Activated T-cell treated with anti-CD3 and anti-CD28 coated beads for 24 hours (primary cell): Measurements from ENCODE around the gene L3MBTL4.

Source experiments
- DNase-seq: peaks from one replicate; pipeline ENCODE4 v3.0.0-alpha.2; 2020; ENCODE audit warnings: low read depth

Gene L3MBTL4

DNA sequence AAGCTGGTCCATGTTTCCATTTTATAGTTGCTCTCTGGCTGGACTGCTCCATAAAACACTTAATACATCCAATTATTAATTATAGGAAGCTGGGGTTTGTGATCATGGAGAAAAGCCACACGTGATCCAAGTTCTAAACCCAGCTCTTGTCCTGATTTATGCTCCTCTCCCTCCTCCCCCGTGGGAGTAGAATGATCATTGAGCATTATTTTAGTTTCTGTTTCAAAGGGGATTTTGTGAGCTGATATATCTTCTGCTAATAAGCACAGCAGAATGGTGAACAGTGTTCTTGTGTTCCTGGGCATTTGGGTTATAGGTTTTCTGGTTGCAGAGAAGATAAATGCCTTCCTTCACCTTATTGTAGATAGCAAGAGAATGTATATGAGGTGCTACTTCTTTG lies 383.7 kb downstream of the L3MBTL4 start:
- DNase-seq, result no peak

DNA sequence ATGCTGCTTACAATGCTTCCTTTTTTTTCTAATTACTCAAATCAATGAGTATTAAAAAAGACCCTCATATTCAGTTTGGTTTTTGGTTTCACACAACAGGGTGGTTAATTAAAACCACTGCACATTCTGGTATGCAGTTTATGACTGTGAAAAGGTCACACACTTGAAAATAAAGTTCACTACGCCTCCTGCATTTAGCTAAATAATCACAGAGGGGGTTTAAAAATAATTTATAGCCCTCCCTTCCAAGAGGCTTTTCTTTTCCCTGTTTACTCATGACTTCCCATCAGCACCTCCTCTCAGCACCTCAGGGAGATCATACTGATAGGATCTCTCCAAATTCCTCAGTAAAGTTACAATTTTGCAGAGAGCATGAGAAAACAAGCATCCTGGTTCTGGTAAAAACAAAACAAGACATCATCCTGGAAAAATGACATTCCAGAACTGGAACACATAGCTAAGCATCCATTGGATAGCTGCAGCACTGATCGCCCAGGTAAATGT lies 389.9 kb downstream of the L3MBTL4 start:
- DNase-seq, result no peak

DNA sequence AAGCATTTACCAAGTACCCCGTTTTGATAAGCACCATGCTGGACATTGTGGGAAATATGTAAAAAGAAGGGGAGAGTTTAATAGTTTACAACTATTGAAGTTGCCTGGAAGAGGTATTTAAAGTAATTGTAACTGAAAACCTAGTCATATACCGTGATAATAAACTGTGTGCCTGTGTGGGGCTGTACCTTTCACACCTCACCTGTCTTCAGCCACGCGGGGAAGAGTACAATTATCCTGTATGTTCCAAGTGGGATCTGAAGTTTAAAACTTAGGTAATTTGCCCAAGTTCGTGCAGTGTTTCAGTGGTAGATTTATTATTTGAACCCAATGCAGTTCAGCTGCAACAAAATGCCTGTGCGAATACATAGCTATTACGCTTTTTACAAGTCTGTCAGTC lies 391.2 kb downstream of the L3MBTL4 start:
- DNase-seq, result no peak

DNA sequence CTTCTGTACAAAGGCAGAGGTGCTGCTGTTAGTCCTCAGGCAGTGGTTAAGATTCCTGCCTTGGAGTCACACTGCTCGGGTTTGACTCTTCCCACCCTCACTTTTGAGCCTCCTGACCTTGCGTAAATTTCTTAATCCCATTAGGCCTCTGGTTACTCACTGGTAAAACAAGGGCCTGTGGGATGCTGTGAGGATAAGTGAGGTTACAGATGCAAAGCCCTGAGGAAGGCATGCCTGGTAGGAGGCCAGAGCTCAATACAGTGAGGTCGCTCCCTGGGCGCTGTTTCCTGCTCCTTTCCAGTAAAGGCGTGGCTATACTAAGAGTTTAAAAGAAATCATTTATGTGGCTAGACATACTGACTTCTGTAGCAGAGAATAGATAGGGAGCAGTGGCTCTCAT lies 391.9 kb downstream of the L3MBTL4 start:
- no peak for DNase-seq

- DNase-seq, result no peak
Observed at GRCh38 chr18:6022074-6022444, 392.7 kb downstream of the L3MBTL4 start.

- DNase-seq, result no peak
Observed at GRCh38 chr18:6021306-6022073, 393.2 kb downstream of the L3MBTL4 start.

DNA sequence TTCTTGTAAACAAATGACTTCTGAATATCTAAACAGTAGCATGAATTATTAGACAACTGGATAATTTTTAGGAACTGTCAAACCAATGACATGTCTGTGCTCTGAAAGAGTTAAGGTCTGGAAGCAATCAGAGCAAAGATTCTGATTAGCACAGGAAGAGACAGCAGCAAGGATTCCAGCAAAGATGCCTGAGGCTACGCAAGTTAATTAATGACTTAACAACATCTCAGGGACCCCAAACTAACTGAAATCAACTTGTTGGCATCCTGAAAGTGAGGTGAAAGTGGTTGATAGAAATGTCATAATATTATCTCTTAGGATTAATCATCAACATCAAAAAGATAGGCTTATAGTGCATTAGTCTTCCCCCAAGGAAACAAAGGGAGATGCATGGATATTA lies 396.0 kb downstream of the L3MBTL4 start:
- DNase-seq, result no peak

DNA sequence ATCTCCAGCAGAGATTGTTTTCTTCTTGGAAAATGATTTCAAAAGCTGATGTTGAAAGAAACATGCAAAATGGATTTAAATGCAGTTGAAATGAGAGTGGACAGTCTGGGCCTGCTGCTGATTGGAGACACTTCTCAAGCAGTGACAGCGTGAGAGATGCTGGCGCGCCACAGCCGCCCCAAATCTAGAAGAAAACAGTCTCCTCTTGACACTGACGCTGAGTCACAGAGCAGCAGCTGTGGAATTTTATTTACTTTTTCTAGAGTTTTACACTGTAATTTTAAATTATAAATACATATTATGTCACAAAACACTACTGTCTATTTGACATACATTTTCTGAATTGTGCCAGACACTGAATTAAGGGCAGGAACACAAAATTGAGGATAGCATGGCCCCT lies 397.5 kb downstream of the L3MBTL4 start:
- DNase-seq, result no peak

GRCh38 chr18:6015364-6015763 lies 399.3 kb downstream of the L3MBTL4 start:
- DNase-seq, result no peak

DNA sequence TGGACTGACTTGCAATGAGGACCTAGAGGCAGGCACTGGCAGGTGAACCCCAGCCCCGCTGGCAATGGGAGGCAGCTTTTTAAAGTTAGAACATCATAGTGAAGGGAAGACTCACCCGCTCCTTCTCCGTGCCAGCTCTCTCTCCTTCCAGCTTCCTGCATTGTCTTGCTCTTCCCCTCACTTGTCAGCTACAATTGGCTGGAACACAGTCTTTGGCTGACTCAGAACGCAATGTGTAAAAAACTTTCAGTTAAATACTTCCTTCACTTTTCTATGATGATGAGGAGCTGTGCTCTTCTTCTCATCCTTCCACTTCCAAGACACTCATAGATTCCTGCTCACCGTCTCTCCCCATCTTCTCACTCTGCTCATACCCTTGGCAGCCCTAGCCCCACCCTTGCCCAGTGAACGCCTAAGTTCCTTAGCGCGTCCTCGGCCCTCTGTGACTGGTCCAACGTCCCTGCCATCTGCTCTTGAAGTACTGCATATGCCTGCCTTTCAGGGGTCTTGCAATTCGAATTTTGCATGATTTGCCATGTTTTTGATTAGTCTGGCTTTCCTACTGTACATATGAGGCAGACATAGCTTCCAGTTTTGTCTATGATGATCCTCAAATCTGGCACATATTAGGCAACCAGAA lies 401.4 kb downstream of the L3MBTL4 start:
- no peak for DNase-seq

DNA sequence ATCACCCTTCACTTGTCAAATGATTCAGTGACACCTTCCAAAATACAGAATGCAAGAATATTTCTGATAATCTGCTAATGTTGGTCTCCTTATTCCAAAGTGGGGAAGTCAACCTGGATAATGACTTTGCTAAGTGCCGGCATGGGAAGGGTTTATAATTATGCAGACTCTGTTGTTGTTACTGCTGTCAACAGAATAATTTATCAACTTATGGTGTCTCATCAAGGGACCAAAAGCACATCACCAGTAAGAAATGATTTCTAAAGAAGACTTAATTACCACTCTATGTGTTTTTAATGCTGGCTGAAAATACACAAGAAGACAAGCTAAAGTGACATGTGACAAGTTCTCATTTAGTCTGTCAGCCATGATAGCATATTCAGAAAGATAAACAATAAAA lies 403.8 kb downstream of the L3MBTL4 start:
- DNase-seq, result no peak

DNA sequence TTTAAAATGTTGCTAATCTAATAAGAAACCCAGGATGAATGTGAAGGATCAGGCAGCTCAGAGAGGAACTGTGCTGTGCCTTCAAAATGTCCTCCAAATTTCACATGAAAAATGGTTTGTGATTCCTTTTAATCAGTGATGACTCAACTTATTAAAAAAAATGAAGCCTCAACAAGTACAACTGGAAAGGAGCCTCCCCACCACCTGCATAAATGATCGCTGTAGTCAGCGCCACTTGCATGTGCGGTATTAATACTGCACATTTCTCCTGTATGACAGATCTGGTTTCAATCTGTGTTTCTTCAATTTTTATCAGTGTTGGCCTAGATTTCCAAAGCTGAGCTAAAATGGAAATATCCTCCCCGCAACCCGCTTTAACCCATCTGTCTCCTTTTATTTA lies 404.4 kb downstream of the L3MBTL4 start:
- no peak for DNase-seq

- no peak for DNase-seq
Observed at GRCh38 chr18:6009756-6010155, 405.0 kb downstream of the L3MBTL4 start.

GRCh38 chr18:6004683-6005082 lies 410.0 kb downstream of the L3MBTL4 start:
- DNase-seq, result no peak

DNA sequence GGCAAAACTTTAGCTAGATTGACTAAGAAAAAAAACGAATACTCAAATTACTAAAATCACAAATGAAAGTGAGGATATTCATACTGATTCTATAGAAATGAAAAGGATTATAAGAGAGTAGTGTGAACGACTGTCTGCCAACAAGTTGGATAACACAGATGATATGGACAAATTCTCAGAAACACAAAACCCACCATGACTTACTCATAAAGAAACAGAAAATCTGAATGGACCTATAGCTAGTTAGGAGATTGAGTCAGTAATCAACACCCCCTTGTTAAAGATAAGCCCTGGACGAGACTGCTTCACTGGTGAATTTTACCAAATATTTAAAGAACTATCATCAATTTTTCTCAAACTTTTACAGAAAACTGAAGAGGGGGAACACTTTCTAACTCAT lies 410.6 kb downstream of the L3MBTL4 start:
- DNase-seq, result no peak

DNA sequence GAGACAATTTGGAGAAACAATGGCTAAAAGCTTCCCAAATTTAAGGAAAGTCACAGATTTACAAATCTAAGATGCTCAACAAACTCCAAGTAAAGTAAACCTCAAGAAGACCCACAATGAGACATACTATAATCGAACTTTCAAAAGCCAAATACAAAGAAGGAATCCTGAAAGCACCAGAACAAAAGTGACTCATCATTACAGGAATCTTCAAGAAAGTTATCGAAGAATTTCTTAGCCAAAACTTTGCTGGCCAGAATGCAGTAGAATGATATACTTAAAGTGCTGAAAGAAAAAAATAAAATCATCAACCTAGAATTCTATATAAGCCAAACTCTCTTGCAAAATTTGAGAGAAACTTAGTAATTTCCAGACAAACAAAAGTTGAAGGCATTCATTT lies 412.8 kb downstream of the L3MBTL4 start:
- DNase-seq, result no peak

DNA sequence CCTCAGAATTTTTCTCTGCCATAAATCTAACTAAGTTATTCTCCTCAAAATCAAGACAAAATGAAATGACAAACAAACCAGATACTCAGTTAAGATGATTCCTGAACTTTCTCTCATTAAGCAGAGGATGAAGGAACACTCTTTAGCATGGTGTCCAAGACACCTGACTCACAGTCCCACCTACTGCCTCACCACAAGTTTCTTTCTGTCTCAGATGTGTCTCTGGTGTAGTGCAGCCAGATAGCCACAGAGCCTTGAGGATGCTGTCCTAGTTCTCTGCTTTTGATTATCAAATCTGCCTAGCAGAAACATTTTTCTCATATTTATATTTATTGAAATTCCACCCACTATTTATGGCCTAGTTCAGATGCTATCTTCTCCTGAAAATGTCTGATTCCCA lies 415.8 kb downstream of the L3MBTL4 start:
- no peak for DNase-seq

DNA sequence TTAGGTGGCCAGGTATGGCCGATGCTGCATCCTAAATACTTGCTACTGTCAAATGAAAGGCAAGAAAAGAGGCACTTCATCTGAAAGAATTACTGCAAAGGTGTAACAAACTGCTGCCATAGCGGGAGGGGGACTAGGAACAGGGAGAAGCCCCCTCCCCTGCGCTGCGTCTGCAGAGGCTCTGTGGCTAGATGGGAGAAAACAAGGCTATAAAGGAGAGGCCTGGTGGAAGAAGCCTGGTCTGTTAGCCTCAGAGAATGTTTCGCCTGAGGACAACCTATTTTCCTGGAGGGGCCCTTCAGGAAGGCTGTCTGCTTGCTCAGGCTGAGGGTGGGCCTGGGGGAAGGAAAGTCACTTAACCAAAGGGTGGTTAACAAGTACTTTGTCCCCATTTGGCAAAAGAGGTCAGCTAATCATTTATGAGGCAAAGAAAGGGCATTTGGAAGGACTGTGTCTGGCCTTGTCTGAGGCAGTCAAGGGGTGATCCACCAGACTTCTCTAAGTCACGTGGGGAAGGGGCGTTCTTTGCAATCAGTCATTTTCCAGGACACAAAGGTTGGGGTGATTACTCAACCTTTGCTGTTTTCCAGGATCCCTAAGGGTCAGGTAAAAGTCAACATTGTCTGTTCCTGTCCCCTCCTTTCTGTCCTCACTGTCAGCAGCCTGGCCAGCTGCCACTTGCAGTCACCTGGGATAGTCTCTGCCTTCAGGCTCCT lies 416.4 kb downstream of the L3MBTL4 start:
- no peak for DNase-seq

GRCh38 chr18:5997361-5997760 lies 417.4 kb downstream of the L3MBTL4 start:
- no peak for DNase-seq

DNA sequence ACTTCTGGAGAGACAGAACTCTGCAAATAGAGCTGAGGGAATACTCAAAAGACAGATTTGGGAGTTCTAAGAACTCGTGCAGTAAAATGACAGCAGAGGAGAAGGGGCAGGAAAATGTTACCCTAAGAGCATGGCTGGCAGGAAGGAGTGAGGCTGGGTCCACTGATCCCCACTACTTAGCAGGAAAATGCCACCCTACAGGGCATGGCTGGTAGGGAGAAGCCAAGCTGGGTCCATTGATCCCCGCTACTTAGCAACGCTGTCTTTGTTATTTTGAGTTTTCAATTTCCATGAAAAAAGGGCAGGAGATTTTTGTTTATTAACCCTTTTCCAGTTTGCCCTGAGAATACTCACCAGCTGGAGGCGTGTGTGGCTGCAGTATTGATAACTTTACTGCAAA lies 419.1 kb downstream of the L3MBTL4 start:
- DNase-seq, result no peak

GRCh38 chr18:5993938-5994337 lies 420.8 kb downstream of the L3MBTL4 start:
- DNase-seq, result no peak

GRCh38 chr18:5992381-5992780 lies 422.3 kb downstream of the L3MBTL4 start:
- no peak for DNase-seq

GRCh38 chr18:5987249-5987648 lies 427.5 kb downstream of the L3MBTL4 start:
- no peak for DNase-seq
